AG09309 (cell line): Measurements from ENCODE around the gene TOX2.

Experiments used
- DNase-seq: peaks from one replicate; pipeline ENCODE4 v3.0.0-alpha.2; 2010; ENCODE audit warnings: low read depth
- H3K4me3 ChIP-seq: 2 replicates; pipeline ENCODE4 v1.5.1; 2011; ENCODE audit warnings: mild to moderate bottlenecking, low read depth, low read length, moderate library complexity; ENCODE audit not compliant: control insufficient read depth
- TF ChIP-seq, protein P1 (sequence below): IDR thresholded peaks from 2 replicates; pipeline ENCODE4 v1.5.1; 2011; ENCODE audit warnings: mild to moderate bottlenecking, low read depth, low read length, inconsistent platforms; ENCODE audit not compliant: insufficient read depth, control insufficient read depth; ENCODE audit errors: missing control alignments

Gene TOX2

DNA sequence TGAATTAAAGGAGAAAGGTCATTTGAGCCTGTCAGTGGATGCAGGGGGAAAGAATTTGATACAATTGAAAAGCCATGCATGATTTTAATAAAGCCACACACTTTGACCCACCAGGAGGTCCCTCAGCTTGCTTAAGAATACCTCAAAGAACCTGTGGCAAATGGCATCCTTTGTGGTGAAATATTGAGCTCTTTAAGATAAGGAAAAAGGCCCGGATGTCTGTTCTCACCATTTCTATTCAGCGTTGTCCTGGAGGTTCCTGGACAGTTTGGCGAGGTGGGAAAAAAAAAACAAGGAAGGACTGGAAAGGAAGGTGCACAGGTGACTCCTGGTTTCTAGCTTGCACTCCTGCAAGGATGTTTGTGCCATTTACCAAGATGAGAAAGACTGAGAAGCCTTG lies 91.0 kb downstream of the TOX2 start:
- no peak overlapping the region for H3K4me3 ChIP-seq
- TF ChIP-seq, protein P1, sequence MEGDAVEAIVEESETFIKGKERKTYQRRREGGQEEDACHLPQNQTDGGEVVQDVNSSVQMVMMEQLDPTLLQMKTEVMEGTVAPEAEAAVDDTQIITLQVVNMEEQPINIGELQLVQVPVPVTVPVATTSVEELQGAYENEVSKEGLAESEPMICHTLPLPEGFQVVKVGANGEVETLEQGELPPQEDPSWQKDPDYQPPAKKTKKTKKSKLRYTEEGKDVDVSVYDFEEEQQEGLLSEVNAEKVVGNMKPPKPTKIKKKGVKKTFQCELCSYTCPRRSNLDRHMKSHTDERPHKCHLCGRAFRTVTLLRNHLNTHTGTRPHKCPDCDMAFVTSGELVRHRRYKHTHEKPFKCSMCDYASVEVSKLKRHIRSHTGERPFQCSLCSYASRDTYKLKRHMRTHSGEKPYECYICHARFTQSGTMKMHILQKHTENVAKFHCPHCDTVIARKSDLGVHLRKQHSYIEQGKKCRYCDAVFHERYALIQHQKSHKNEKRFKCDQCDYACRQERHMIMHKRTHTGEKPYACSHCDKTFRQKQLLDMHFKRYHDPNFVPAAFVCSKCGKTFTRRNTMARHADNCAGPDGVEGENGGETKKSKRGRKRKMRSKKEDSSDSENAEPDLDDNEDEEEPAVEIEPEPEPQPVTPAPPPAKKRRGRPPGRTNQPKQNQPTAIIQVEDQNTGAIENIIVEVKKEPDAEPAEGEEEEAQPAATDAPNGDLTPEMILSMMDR: no peak
- no peak for DNase-seq

DNA sequence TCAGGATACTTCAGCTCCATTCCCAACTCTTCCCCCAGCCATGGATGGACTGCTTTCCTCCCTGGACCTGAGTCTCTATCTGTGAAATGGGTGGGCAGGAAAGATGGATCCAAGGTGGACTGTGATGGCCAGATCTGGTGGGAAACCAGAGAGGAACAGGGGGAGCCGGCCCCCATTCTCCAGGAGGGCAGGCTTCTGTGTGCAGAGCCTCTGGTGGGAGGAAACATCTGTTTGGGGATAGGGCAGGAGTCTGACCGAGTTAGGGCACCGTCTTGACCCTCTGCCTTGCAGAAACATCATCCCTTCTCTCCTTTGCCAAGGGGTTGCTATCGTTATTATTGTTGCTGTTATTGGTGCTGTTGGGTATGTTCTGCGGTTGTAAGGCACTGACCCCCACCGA lies 91.5 kb downstream of the TOX2 start:
- DNase-seq: no peak
- TF ChIP-seq, protein P1: no peak
- H3K4me3 ChIP-seq: no peak overlapping the region

DNA sequence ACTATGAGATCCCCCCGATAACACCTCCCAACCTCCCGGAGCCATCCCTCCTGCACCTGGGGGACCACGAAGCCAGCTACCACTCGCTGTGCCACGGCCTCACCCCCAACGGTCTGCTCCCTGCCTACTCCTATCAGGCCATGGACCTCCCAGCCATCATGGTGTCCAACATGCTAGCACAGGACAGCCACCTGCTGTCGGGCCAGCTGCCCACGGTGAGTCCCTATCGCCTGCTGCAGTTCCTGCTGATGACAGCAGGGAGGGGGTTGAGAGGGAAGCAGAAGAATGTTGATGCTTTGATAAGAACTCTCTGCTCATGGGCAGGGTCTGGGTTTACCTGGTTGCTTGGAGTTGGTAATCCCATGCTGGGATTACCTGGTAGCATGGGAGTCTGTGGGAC lies 91.9 kb downstream of the TOX2 start:
- DNase-seq: no peak
- H3K4me3 ChIP-seq: no peak overlapping the region
- TF ChIP-seq, protein P1: no peak

DNA sequence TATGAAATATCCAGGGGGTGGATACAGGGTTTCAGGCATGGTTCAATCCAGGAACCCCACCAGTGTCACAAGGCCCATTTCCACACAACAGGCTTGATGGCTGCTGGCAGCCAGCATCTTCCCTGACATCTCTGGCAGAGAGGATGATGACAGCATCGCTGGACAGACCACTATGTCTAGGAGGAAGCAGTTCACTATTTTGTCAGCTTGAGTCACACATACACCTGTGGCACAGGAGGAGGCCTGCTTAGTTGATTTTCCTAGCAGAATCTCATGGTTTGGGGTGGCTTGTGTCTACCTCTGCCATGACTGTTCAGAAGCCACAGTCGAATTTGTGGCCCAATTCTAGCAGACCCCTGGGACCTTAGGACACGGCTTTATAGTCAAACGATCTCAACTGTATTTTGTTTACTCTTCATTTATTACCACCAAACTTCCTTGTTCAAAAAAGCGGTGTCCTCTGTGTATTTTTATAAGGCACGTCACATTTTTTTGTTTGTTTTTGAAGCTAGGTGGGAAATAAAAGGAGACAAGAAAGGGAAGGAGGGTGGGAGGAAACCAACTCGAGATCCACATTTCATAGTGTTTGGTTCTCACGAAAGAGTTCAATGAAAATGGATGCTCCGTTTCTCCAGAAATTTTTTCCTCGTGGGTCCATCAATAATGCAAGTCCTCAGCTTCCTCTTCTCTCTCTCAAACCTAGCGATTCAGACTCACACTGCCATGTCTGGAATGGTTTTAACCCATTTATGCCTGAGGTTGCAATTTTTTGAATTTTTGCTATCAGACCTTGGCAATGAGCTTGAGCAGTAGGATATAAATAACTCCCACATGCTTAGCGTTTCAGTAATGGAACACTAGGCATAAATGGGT lies 94.4 kb downstream of the TOX2 start:
- no peak overlapping the region for H3K4me3 ChIP-seq
- DNase-seq: no peak
- TF ChIP-seq, protein P1: no peak

DNA sequence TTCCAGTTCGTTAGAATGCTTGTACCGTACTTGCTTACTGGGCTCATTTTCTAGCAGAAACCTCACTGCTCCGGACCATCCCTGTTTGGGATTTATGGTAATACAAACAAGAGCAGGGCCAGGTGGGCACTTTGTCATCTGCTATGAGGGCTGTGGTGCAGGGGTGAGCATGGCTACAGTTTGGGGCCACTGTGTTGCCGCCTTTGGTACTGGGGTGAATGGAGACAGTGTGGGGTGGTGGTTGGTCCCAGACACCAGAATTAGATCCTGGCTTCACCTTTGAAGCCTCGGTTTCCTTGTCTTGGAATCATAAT lies 95.0 kb downstream of the TOX2 start:
- TF ChIP-seq, protein P1: no peak
- DNase-seq: no peak
- no peak overlapping the region for H3K4me3 ChIP-seq

DNA sequence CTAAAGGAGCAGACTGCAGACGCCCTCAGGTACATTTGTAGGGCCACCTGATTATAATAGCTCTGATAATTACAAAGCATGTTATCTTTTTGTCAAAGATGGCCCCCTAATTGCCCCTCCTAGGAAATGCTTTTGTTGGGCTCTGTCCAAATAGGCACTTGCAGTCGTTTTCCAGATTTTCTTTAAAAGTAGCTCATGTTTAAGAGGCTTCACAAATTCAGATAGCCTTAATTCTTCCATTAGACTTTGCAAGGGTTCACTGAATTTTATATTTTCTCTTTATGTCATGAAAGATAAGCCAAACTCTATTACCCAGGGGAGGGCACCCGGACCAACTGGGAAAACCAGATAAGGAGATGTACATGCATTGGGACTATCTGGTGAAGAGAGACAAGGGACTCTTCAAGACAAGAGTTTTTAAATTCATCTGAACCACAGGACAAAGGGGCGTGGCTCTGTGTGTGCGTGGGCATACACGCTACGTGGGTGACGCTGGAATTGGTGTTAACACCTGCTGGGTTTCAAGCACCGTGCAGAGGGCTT lies 95.6 kb downstream of the TOX2 start:
- no peak for DNase-seq
- no peak overlapping the region for H3K4me3 ChIP-seq
- TF ChIP-seq, protein P1: no peak
